Head of caudate nucleus (tissue), 42 donors: Measurements from ENCODE around the gene NADSYN1.

Source experiments
- DNase-seq, 42 donors: peaks; one replicate each; pipeline versions ENCODE4 v3.0.0 to v3.0.0-alpha.2; 2020 to 2021; ENCODE audit warnings: mixed read lengths in 7 of 42
- intact Hi-C: fragments of 100-400 bp; cut with DNase I; formaldehyde crosslinking; loops from one replicate; pipeline ENCODE4 v1.15.0; 2022

The NADSYN1 gene

GRCh38 chr11:71484248-71485062 lies 31.5 kb downstream of the NADSYN1 start:
- peak in 3 of 42 donors; percentile 3 to 16 (median 6) for DNase-seq
- intact Hi-C loops, result no loop called here

GRCh38 chr11:71485063-71485399 lies 32.0 kb downstream of the NADSYN1 start:
- peak in 3 of 42 donors; percentile 3 to 19 (median 7) for DNase-seq
- intact Hi-C loops, result no loop called here

- intact Hi-C loops, result no loop called here
- peak in 4 of 42 donors; percentile 3 to 24 (median 17) for DNase-seq
Observed at GRCh38 chr11:71485466-71485865, 32.5 kb downstream of the NADSYN1 start.

GRCh38 chr11:71486320-71486719 lies 33.3 kb downstream of the NADSYN1 start:
- intact Hi-C loops, result no loop called here
- DNase-seq, result peak in 1 of 42 donors; percentile 9

GRCh38 chr11:71488681-71489270 lies 35.8 kb downstream of the NADSYN1 start:
- peak in 4 of 42 donors; percentile 0 to 10 (median 6) for DNase-seq
- intact Hi-C loops, result no loop called here

GRCh38 chr11:71489311-71490043 lies 36.5 kb downstream of the NADSYN1 start:
- intact Hi-C loops, result no loop called here
- peak in 6 of 42 donors; percentile 4 to 41 (median 13) for DNase-seq

GRCh38 chr11:71490044-71490730 lies 37.2 kb downstream of the NADSYN1 start:
- DNase-seq, result peak in 6 of 42 donors; percentile 5 to 20 (median 15)
- intact Hi-C loops, result no loop called here

- intact Hi-C loops, result no loop called here
- peak in 7 of 42 donors; percentile 1 to 28 (median 6) for DNase-seq
Observed at GRCh38 chr11:71490731-71491390, 37.9 kb downstream of the NADSYN1 start.

- intact Hi-C loops, result no loop called here
- DNase-seq, result peak in 6 of 42 donors; percentile 2 to 43 (median 10)
Observed at GRCh38 chr11:71491531-71491930, 38.5 kb downstream of the NADSYN1 start.

GRCh38 chr11:71491940-71492339 lies 38.9 kb downstream of the NADSYN1 start:
- DNase-seq, result peak in 4 of 42 donors; percentile 3 to 23 (median 5)
- intact Hi-C loops, result no loop called here

GRCh38 chr11:71495286-71496230 lies 42.6 kb downstream of the NADSYN1 start:
- DNase-seq, result peak in 8 of 42 donors; percentile 4 to 18 (median 14)
- intact Hi-C loops, result no loop called here

- DNase-seq, result peak in 5 of 42 donors; percentile 3 to 29 (median 8)
- intact Hi-C loops, result no loop called here
Observed at GRCh38 chr11:71496421-71496820, 43.4 kb downstream of the NADSYN1 start.

GRCh38 chr11:71498091-71498490 lies 45.1 kb downstream of the NADSYN1 start:
- intact Hi-C loops, result no loop called here
- peak in 4 of 42 donors; percentile 2 to 34 (median 27) for DNase-seq

GRCh38 chr11:71499125-71499524 lies 46.1 kb downstream of the NADSYN1 start:
- DNase-seq, result peak in 5 of 42 donors; percentile 7 to 41 (median 19)

GRCh38 chr11:71499546-71499945 lies 46.5 kb downstream of the NADSYN1 start:
- peak in 5 of 42 donors; percentile 4 to 39 (median 10) for DNase-seq
- intact Hi-C loops, result no loop called here

More at GRCh38 chr11:71499125-71499524, 46.1 kb downstream of the NADSYN1 start:
- intact Hi-C loops, result no loop called here

- peak in 8 of 42 donors; percentile 15 to 44 (median 19) for DNase-seq
- intact Hi-C loops, result no loop called here
Observed at GRCh38 chr11:71500601-71501021, 47.6 kb downstream of the NADSYN1 start.
